Panc1 (cell line): ENCODE measurements around the gene S1PR2.

Experiments used
- POLR2AphosphoS5 ChIP-seq: IDR thresholded peaks from 2 replicates; pipeline ENCODE4 v1.6.1; 2012; ENCODE audit warnings: mild to moderate bottlenecking, low read depth, low read length, moderate library complexity
- TF ChIP-seq, protein P1 (sequence below): fragments of 450-650 bp; IDR thresholded peaks from 2 replicates; pipeline ENCODE4 v1.5.1; 2017; ENCODE audit warnings: mild to moderate bottlenecking

DNA sequence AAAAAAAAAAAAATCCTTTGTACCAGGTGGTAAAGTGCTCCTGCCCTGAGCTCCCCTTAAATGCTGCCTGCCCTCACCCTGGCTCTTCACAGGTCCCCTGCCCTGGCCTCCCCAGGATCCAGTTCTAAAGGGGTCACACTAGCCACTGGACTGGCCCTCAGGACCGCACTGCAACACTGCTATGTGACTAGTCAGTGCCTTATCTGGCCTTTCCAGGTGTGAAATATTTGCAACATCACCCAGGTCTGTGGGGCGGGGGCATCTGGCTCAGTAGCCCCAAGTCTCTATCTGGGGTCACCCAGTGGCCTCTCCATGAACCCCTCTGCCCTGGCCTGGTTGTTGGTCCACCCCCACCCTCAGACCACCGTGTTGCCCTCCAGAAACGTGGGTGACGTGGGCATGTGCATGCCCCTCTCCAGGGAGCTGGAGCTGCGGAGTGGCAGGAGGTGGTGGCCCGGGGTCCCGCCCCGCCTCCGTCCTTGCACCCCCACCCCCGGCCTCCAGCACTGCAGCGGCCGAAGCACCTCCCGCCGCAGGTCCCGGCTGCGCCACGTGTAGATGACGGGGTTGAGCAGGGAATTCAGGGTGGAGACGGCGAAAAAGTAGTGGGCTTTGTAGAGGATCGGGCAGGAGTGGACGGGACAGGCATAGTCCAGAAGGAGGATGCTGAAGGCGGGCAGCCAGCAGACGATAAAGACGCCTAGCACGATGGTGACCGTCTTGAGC lies 7.5 kb downstream of the S1PR2 start:
- no peak for TF ChIP-seq POLR2AphosphoS5
- TF ChIP-seq, protein P1, sequence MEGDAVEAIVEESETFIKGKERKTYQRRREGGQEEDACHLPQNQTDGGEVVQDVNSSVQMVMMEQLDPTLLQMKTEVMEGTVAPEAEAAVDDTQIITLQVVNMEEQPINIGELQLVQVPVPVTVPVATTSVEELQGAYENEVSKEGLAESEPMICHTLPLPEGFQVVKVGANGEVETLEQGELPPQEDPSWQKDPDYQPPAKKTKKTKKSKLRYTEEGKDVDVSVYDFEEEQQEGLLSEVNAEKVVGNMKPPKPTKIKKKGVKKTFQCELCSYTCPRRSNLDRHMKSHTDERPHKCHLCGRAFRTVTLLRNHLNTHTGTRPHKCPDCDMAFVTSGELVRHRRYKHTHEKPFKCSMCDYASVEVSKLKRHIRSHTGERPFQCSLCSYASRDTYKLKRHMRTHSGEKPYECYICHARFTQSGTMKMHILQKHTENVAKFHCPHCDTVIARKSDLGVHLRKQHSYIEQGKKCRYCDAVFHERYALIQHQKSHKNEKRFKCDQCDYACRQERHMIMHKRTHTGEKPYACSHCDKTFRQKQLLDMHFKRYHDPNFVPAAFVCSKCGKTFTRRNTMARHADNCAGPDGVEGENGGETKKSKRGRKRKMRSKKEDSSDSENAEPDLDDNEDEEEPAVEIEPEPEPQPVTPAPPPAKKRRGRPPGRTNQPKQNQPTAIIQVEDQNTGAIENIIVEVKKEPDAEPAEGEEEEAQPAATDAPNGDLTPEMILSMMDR = no peak
